Stimulated activated naive CD4-positive, alpha-beta T cell treated with Interleukin-2 at 50 U/mL for 16 hours (primary cell): ENCODE results near the gene HBP1.
"Not testable (repeated sequence)": the region's sequence is repeated elsewhere in the genome, so short reads cannot be mapped to it uniquely, and the experiment has no call there.

Experiments used
- DNase-seq: peaks from one replicate; lab custom pipeline; 2025; lab: John Stamatoyannopoulos, UW

HBP1 gene

DNA sequence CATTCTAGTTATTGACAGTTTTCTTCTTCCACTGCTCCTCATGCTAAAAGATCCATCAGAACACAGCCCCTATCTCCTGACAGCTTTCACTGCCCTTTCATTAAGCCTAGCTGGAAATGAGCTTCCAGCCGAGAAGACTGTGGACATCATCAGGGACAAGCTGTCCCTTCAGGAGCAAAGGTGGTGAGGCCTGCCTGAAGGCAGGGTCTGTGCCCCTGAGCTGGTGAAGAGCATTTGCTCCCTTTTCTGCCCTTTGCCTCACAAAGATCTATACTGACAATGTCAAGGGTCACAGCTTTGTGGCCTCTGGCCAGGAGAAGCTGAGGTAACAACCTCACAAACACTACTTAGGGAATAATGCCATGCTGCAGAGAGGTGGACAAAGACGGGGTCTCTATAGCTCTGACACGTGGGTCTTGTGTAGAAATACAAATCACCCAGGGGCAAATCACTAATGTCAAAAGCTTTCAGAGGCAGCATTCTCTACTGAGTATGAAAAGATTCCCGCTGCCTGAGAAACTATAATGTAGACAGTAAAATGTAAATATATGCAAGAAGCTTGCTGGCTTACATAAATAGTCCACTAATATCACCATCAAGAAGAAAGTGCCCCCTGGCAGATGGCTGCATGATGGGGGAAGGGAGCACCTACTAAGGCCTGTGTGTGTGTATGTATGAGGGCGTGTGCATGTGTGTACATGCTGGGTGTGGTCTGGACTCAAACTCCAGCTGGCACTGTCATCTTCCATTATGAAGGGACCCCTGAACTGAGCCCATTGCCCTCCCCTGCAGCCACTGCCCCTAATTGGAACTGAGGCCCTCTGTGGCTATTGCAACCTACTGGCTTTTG lies 55.8 kb downstream of the HBP1 start:
- no peak for DNase-seq

GRCh38 chr7:107228291-107228690 lies 59.5 kb downstream of the HBP1 start:
- no peak for DNase-seq

DNA sequence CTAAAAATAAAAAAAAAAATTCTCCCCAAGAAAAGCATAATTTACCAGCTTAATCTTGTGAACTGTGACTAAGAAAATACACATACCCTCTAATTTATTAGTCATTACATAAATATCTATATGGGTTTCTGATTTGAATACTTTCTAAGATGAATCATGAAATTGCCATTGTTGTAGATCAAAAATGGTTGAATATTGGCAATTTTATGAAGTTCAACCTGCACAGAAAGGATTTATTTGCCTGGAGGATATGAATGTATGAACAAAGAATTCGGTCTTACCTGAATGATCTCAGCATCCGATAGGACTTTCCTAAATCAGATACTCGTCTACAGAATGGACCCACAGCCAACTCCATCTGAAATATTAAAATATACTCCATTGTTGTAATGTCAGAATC lies 61.5 kb downstream of the HBP1 start:
- no peak for DNase-seq

DNA sequence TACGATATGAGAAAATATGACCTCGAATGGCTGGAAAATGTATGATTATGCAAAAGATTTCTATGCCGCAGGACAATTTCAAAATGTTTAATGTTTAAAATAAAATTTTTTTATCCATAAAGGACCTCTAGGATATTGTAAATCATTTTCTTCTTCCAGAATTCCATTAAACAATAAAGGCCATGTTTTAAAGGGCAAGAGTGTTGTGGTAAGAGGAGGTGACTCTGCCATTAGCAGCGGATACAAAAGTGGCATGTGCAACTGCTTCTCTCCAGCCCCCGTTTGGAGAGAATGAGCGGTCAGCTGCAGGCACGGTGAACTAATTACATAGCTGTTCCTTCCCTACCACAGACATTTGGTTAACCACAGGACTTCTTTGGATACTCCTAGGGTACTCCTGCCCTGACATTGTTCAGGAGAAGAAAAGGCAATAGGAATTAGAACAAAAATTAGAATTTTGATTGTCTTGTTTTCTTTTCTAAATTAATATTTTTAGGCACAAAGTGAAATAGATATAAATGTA lies 63.8 kb downstream of the HBP1 start:
- no peak for DNase-seq

DNA sequence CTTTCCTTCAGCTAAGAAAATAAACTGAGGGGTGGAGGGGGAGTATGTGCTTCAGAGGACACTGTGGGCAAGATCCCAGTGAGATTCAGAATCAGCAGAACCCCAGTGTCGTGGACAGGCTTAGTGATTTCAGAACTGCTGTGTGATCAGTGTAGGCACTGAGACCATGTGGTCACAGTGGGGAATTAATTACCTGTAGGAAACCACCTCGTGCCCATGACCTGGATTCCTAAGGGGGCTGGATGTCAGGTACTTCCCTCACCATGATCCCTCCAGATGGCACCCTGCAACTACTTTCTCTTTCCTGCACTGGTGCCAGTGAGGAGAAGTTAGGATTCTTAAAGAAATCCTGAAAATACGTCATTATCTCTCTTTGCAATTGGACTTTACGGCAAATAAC lies 64.4 kb downstream of the HBP1 start:
- no peak for DNase-seq

GRCh38 chr7:107233981-107234380 lies 65.2 kb downstream of the HBP1 start:
- no peak for DNase-seq

GRCh38 chr7:107234436-107234835 lies 65.6 kb downstream of the HBP1 start:
- no peak for DNase-seq

DNA sequence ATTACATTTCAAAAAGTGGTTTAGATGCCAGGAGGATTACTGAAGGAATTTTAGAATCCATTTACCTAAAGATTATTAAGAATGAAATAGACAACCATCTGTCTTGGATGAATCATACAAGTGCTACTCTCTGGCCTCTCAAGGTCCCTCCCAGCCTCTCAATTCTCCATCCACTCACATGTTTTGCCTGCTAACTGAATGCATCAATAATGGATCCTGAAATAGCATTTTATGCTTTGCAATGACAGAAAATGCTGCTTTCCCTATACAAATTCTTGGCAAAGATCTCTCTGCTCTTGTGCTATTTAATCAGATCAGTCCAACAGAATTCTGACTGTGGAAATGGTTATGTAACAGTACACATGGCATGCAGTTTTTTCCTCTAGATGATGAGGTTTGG lies 68.1 kb downstream of the HBP1 start:
- DNase-seq: no peak

DNA sequence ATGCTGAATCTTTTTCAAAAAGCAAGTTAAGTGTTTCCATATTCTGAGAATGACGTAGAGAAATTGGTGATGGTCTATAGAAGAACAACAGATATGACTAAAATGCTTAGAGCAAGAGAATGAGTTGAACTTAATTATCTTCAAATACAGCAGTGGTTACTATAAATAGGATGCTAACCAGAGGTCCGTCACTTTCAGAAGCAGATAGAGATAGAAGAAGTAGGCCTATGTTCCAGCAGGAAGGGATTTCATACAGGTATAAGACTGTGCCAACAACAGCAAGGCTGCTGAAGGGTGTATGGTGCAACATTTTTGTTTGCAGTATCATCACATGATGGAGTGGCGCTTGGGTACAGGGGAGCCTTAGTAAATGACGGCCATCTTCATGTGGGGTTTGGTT lies 68.6 kb downstream of the HBP1 start:
- no peak for DNase-seq

GRCh38 chr7:107242267-107242666 lies 73.5 kb downstream of the HBP1 start:
- DNase-seq: no peak

GRCh38 chr7:107244613-107245012 lies 75.8 kb downstream of the HBP1 start:
- DNase-seq: no peak

DNA sequence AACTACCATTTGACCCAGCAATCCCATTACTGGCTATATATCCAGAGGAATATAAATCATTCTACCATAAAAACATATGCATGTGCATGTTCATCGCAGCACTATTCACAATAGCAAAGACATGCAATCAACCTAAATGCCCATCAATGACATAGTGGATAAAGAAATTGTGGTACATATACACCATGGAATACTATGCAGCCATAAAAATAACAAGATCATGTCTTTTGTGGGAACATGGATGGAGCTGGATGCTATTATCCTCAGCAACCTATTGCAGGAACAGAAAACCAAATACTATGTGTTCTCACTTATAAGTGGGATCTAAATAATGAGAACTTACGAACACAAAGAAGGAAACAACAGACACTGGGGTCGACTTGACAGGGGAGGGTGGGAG lies 78.0 kb downstream of the HBP1 start:
- not testable (repeated sequence) for DNase-seq

DNA sequence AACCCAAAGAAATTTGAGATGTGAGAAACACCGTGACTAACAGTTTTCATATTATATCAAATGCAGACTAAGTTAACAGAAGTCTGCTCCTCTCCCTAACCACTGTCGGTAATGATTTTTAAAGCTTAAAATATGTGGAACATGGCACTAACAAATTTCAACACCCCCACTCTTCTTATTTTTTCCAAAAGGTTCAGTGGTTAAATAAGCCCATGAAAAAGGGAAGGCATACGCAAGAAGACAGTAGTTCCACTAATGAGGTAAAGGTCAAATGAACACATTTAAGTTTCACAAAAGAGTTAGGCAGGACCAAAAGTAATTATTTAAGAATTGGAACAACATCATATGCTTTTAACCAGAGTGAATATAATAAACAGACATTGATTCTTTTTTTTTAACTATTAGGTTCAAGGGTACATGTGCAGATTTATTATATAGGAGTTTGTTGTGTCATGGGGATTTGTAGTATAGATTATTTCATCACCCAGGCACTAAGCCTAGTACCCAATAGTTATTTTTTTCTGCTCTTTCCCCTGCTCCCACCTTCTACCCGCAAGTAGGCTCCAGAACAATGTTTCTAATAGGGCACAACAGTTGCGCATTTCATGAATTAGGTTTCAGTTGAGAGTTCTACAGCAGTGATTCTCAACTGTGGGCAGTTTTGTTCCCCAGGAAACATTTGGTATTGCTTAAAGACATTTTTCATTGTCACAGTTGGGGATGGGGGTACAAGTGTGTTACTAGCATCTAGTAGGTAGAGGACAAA lies 79.9 kb downstream of the HBP1 start:
- no peak for DNase-seq

- no peak for DNase-seq
Observed at GRCh38 chr7:107251963-107252362, 83.2 kb downstream of the HBP1 start.
